SK-N-SH treated with all-trans-retinoic acid at 6 μM for 48 hours (cell line): ENCODE results near the gene LUM.

ENCODE experiments used
- ATAC-seq: fragments of 200-7000 bp; cut with Tn5 transposase; 3 replicates; pipeline ENCODE4 v1.9.1; 2020; ENCODE audit warnings: mild to moderate bottlenecking, moderate library complexity
- ARNTL ChIP-seq: fragments of 450-650 bp; formaldehyde crosslinking; IDR thresholded peaks from 2 replicates; pipeline ENCODE4 v1.5.0; 2020; ENCODE audit warnings: low read depth, mild to moderate bottlenecking, moderate library complexity, borderline replicate concordance
- BACH2 ChIP-seq: fragments of 250-450 bp; sonication (Bioruptor Pico); IDR thresholded peaks from 2 replicates; pipeline ENCODE4 v1.9.0; 2021; ENCODE audit warnings: mild to moderate bottlenecking, borderline replicate concordance
- ESRRG ChIP-seq: fragments of 250-450 bp; sonication (Bioruptor Pico); IDR thresholded peaks from 2 replicates; pipeline ENCODE4 v1.6.1; 2021; ENCODE audit warnings: mild to moderate bottlenecking
- GLIS3 ChIP-seq: fragments of 250-450 bp; sonication (Bioruptor Pico); IDR thresholded peaks from 2 replicates; pipeline ENCODE4 v1.5.0; 2020; ENCODE audit warnings: mild to moderate bottlenecking, moderate library complexity
- ISL1 ChIP-seq: fragments of 250-450 bp; sonication (Bioruptor Pico); IDR thresholded peaks from 2 replicates; pipeline ENCODE4 v2.1.2; 2022; ENCODE audit warnings: mild to moderate bottlenecking, moderate library complexity
- OSR1 ChIP-seq: fragments of 250-450 bp; sonication (Bioruptor Pico); IDR thresholded peaks from 2 replicates; pipeline ENCODE4 v1.8.0; 2022; ENCODE audit warnings: moderate library complexity, mild to moderate bottlenecking, inconsistent platforms
- PPARA ChIP-seq: fragments of 250-450 bp; sonication (Bioruptor Pico); IDR thresholded peaks from 2 replicates; pipeline ENCODE4 v1.5.0; 2020; ENCODE audit warnings: mild to moderate bottlenecking, borderline replicate concordance
- RARB ChIP-seq: fragments of 250-450 bp; sonication (Bioruptor Pico); IDR thresholded peaks from 2 replicates; pipeline ENCODE4 v1.8.0; 2021; ENCODE audit warnings: mild to moderate bottlenecking, moderate library complexity
- SNAI2 ChIP-seq: fragments of 250-450 bp; sonication (Bioruptor Pico); IDR thresholded peaks from 2 replicates; pipeline ENCODE4 v1.5.0; 2020; ENCODE audit warnings: mild to moderate bottlenecking, moderate library complexity
- TCF4 ChIP-seq: fragments of 250-450 bp; sonication (Bioruptor Pico); IDR thresholded peaks from 2 replicates; pipeline ENCODE4 v1.8.0; 2021; ENCODE audit warnings: mild to moderate bottlenecking, moderate library complexity, borderline replicate concordance
- ZC3H10 ChIP-seq: fragments of 250-450 bp; sonication (Bioruptor Pico); IDR thresholded peaks from 2 replicates; pipeline ENCODE4 v1.5.1; 2021; ENCODE audit warnings: mild to moderate bottlenecking, moderate library complexity
- ZFP30 ChIP-seq: fragments of 450-650 bp; formaldehyde crosslinking; IDR thresholded peaks from 2 replicates; pipeline ENCODE4 v1.5.0; 2022; ENCODE audit warnings: mild to moderate bottlenecking, moderate library complexity
- ZNF565 ChIP-seq: fragments of 450-650 bp; formaldehyde crosslinking; conservative IDR thresholded peaks from 2 replicates; pipeline ENCODE4 v1.5.0; 2020; ENCODE audit warnings: low read depth, mild to moderate bottlenecking, moderate library complexity
- ZNF70 ChIP-seq: fragments of 450-650 bp; formaldehyde crosslinking; IDR thresholded peaks from 2 replicates; pipeline ENCODE4 v1.5.0; 2020; ENCODE audit warnings: mild to moderate bottlenecking, moderate library complexity
- ZNF8 ChIP-seq: fragments of 450-650 bp; formaldehyde crosslinking; IDR thresholded peaks from 2 replicates; pipeline ENCODE4 v1.5.0; 2020; ENCODE audit warnings: mild to moderate bottlenecking, moderate library complexity
- TF ChIP-seq, protein P1 (sequence below): fragments of 250-450 bp; sonication (Bioruptor Pico); IDR thresholded peaks from 2 replicates; pipeline ENCODE4 v1.5.1; 2020; ENCODE audit warnings: low read depth, mild to moderate bottlenecking, moderate library complexity
- TF ChIP-seq, protein P2 (sequence below): fragments of 250-450 bp; sonication (Bioruptor Pico); IDR thresholded peaks from 2 replicates; pipeline ENCODE4 v1.8.0; 2021; ENCODE audit warnings: low read depth, mild to moderate bottlenecking, moderate library complexity, borderline replicate concordance
- TF ChIP-seq, protein P3 (sequence below): fragments of 250-450 bp; sonication (Bioruptor Pico); IDR thresholded peaks from 2 replicates; pipeline ENCODE4 v1.8.0; 2020; ENCODE audit warnings: mild to moderate bottlenecking, moderate library complexity, borderline replicate concordance
- TF ChIP-seq, protein P4 (sequence below): fragments of 250-450 bp; sonication (Bioruptor Pico); IDR thresholded peaks from 2 replicates; pipeline ENCODE4 v1.5.0; 2020; ENCODE audit warnings: mild to moderate bottlenecking, moderate library complexity

The LUM gene

DNA sequence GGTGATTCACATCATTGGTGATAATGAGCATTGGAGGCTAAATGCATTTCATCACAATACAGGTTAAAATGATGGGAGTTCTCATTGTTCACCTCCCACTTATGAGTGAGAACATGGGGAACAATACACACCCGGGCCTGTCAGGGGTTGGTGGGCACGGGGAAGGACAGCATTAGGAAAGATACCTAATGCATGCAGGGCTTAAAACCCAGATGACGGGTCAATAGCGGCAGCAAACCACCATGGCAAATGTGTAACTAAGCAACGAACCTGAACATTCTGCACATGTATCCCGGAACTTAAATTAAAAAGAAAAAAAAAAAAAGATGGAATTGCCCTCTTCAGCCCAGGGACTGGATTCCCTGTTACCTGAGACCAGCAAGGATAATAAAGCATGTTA is 2.3 kb upstream of the LUM start:
- no peak for ATAC-seq
- TF ChIP-seq PPARA (CRISPR knock-in tag), result no peak
- TF ChIP-seq ZNF70 (CRISPR knock-in tag), result no peak
- TF ChIP-seq ISL1 (CRISPR knock-in tag), result no peak
- no peak for TF ChIP-seq BACH2
- TF ChIP-seq, protein P1, sequence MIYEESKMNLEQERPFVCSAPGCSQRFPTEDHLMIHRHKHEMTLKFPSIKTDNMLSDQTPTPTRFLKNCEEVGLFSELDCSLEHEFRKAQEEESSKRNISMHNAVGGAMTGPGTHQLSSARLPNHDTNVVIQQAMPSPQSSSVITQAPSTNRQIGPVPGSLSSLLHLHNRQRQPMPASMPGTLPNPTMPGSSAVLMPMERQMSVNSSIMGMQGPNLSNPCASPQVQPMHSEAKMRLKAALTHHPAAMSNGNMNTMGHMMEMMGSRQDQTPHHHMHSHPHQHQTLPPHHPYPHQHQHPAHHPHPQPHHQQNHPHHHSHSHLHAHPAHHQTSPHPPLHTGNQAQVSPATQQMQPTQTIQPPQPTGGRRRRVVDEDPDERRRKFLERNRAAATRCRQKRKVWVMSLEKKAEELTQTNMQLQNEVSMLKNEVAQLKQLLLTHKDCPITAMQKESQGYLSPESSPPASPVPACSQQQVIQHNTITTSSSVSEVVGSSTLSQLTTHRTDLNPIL (CRISPR knock-in tag), result no peak
- no peak for TF ChIP-seq ZNF565
- TF ChIP-seq OSR1 (CRISPR knock-in tag), result no peak
- TF ChIP-seq, protein P2, sequence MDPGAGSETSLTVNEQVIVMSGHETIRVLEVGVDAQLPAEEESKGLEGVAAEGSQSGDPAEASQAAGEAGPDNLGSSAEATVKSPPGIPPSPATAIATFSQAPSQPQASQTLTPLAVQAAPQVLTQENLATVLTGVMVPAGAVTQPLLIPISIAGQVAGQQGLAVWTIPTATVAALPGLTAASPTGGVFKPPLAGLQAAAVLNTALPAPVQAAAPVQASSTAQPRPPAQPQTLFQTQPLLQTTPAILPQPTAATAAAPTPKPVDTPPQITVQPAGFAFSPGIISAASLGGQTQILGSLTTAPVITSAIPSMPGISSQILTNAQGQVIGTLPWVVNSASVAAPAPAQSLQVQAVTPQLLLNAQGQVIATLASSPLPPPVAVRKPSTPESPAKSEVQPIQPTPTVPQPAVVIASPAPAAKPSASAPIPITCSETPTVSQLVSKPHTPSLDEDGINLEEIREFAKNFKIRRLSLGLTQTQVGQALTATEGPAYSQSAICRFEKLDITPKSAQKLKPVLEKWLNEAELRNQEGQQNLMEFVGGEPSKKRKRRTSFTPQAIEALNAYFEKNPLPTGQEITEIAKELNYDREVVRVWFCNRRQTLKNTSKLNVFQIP (CRISPR knock-in tag), result no peak

DNA sequence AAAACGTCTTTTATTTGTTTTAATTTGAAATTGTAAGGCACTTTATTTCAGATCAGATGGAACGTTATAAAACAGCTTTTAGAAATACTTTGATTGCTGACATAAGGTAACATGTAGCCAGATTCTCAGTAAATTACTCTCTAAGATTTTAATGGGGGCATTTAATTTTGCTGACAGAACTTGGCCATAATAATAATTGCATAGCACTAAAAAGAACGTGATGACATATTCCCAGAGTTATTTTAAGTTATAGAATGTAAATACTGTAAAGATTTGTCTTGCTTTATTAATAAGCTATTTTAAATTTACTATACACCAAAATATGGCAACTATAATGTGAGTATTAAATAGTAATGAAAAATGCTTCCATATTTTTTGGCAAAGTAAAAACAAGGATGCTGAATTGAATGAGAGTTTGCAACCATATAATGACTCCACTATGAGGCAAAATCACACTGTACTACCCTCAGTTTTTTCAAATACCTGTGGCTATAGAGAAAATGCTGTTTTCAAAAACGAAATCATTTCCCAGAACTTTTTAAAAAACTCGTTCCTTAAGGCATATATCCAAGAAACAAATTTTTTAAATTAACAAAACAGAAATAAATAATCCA is 876 bp downstream of the LUM start:
- ATAC-seq, result no peak
- TF ChIP-seq GLIS3 (CRISPR knock-in tag) (no peak), ARNTL (no peak), ZNF8 (CRISPR knock-in tag) (no peak), ZNF565 (no peak), OSR1 (CRISPR knock-in tag) (no peak), TCF4 (no peak), ESRRG (CRISPR knock-in tag) (no peak), BACH2 (no peak)
- TF ChIP-seq, protein P3, sequence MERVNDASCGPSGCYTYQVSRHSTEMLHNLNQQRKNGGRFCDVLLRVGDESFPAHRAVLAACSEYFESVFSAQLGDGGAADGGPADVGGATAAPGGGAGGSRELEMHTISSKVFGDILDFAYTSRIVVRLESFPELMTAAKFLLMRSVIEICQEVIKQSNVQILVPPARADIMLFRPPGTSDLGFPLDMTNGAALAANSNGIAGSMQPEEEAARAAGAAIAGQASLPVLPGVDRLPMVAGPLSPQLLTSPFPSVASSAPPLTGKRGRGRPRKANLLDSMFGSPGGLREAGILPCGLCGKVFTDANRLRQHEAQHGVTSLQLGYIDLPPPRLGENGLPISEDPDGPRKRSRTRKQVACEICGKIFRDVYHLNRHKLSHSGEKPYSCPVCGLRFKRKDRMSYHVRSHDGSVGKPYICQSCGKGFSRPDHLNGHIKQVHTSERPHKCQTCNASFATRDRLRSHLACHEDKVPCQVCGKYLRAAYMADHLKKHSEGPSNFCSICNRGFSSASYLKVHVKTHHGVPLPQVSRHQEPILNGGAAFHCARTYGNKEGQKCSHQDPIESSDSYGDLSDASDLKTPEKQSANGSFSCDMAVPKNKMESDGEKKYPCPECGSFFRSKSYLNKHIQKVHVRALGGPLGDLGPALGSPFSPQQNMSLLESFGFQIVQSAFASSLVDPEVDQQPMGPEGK, result no peak

DNA sequence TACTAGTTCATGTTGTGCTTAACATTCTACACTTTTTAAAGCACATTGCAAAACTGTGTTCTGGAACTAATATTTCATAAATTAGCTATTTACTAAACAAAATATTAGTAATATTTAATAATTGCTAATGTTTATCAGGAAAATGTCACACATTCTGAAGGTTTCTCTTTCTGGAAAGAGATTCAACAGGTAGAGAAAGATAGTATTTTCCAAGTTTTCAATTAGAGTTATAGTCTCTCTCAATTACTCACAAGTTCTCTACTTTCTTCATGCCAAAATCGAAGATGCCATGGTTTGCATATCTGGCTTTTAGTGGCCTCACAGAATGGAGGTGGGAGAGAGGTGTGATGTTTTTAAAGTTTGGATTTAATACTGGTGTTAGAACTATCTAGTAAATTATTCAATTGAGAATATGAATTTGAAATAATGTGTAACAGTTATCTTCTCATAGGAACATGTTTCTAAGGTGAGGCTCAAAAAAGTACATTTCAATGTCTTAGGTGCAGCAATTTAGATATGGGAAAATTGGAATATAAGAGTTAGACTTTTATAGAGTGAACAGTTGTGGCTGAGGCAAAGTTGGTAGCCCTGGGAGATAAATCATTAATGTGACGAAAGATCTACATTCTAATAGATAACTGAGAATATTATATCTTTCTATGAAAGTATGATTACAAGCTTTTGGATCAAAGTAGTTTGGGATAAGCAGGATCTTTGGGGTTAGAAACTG is 1.5 kb downstream of the LUM start:
- TF ChIP-seq ESRRG (CRISPR knock-in tag) (no peak), ZNF8 (CRISPR knock-in tag) (no peak), ISL1 (CRISPR knock-in tag) (no peak), GLIS3 (CRISPR knock-in tag) (no peak), ZC3H10 (no peak), OSR1 (CRISPR knock-in tag) (no peak), RARB (CRISPR knock-in tag) (no peak), ARNTL (no peak), ZFP30 (CRISPR knock-in tag) (no peak), PPARA (CRISPR knock-in tag) (no peak), ZNF565 (no peak), SNAI2 (no peak)
- TF ChIP-seq, protein P4, sequence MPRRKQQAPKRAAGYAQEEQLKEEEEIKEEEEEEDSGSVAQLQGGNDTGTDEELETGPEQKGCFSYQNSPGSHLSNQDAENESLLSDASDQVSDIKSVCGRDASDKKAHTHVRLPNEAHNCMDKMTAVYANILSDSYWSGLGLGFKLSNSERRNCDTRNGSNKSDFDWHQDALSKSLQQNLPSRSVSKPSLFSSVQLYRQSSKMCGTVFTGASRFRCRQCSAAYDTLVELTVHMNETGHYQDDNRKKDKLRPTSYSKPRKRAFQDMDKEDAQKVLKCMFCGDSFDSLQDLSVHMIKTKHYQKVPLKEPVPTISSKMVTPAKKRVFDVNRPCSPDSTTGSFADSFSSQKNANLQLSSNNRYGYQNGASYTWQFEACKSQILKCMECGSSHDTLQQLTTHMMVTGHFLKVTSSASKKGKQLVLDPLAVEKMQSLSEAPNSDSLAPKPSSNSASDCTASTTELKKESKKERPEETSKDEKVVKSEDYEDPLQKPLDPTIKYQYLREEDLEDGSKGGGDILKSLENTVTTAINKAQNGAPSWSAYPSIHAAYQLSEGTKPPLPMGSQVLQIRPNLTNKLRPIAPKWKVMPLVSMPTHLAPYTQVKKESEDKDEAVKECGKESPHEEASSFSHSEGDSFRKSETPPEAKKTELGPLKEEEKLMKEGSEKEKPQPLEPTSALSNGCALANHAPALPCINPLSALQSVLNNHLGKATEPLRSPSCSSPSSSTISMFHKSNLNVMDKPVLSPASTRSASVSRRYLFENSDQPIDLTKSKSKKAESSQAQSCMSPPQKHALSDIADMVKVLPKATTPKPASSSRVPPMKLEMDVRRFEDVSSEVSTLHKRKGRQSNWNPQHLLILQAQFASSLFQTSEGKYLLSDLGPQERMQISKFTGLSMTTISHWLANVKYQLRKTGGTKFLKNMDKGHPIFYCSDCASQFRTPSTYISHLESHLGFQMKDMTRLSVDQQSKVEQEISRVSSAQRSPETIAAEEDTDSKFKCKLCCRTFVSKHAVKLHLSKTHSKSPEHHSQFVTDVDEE (CRISPR knock-in tag), result no peak
- TF ChIP-seq, protein P2 (CRISPR knock-in tag), result no peak
- TF ChIP-seq, protein P3, result no peak
- no peak for ATAC-seq
